OCI-LY1 (cell line): ENCODE measurements around the gene RPRD1A.

Source experiments
- H2AFZ ChIP-seq: fragments of 200-600 bp; sonication (generic), shearing (Covaris generic); 2 replicates; pipeline ENCODE4 v1.6.0; 2014; ENCODE audit warnings: antibody characterized with exemption, mild to moderate bottlenecking, low read length
- H3F3A ChIP-seq: fragments of 200-600 bp; sonication (generic), shearing (Covaris generic); 2 replicates; pipeline ENCODE4 v1.6.0; 2014; ENCODE audit warnings: mild to moderate bottlenecking, antibody characterized with exemption, low read length, moderate library complexity; ENCODE audit not compliant: insufficient read depth
- H3K27ac ChIP-seq: fragments of 200-600 bp; sonication (generic); 2 replicates; pipeline ENCODE4 v1.5.1; 2014; ENCODE audit warnings: low read length, mixed run types, mild to moderate bottlenecking, low read depth; ENCODE audit not compliant: poor library complexity, severe bottlenecking
- H3K27me3 ChIP-seq: fragments of 200-600 bp; sonication (generic); 2 replicates; pipeline ENCODE4 v1.6.0; 2014; ENCODE audit warnings: antibody characterized with exemption, mild to moderate bottlenecking, low read length, moderate library complexity; ENCODE audit not compliant: insufficient read depth
- H3K36me3 ChIP-seq: fragments of 200-600 bp; sonication (generic); 2 replicates; pipeline ENCODE4 v1.6.1; 2014; ENCODE audit warnings: mild to moderate bottlenecking, antibody characterized with exemption, low read length, moderate library complexity, mixed read lengths; ENCODE audit not compliant: insufficient read depth
- H3K4me1 ChIP-seq: fragments of 200-600 bp; sonication (generic); 2 replicates; pipeline ENCODE4 v1.5.1; 2014; ENCODE audit warnings: mild to moderate bottlenecking, low read length, moderate library complexity; ENCODE audit not compliant: insufficient read depth, severe bottlenecking
- H3K4me2 ChIP-seq: fragments of 200-600 bp; sonication (generic), shearing (Covaris generic); 2 replicates; pipeline ENCODE4 v1.6.1; 2014; ENCODE audit warnings: low read length
- H3K4me3 ChIP-seq: fragments of 200-600 bp; sonication (generic); 2 replicates; pipeline ENCODE4 v1.5.1; 2014; ENCODE audit warnings: low read length, low read depth, mild to moderate bottlenecking, mixed read lengths; ENCODE audit not compliant: poor library complexity, severe bottlenecking
- H3K79me2 ChIP-seq: fragments of 200-600 bp; shearing (Covaris generic); 2 replicates; pipeline ENCODE4 v1.6.1; 2016; ENCODE audit warnings: mixed run types, low read length, mixed read lengths; ENCODE audit not compliant: insufficient read depth
- H3K9ac ChIP-seq: fragments of 200-600 bp; sonication (generic), shearing (Covaris generic); 2 replicates; pipeline ENCODE4 v1.6.1; 2014; ENCODE audit warnings: mild to moderate bottlenecking, low read length, mixed read lengths
- H3K9me2 ChIP-seq: fragments of 200-600 bp; sonication (generic), shearing (Covaris generic); 2 replicates; pipeline ENCODE4 v1.6.1; 2014; ENCODE audit warnings: low read depth, mild to moderate bottlenecking, low read length, mixed read lengths
- H3K9me3 ChIP-seq: fragments of 200-600 bp; shearing (Covaris generic); 2 replicates; pipeline ENCODE4 v1.6.1; 2014; ENCODE audit warnings: low read length, mixed read lengths
- H4K20me1 ChIP-seq: fragments of 200-600 bp; sonication (generic), shearing (Covaris generic); 2 replicates; pipeline ENCODE4 v1.6.0; 2016; ENCODE audit warnings: mild to moderate bottlenecking, low read length; ENCODE audit not compliant: insufficient read depth
- EZH2 ChIP-seq: fragments of 200-600 bp; sonication (generic), shearing (Covaris generic); IDR thresholded peaks from 2 replicates; pipeline ENCODE4 v1.8.0; 2017; ENCODE audit warnings: borderline replicate concordance, mixed run types, mild to moderate bottlenecking, antibody characterized with exemption, low read length, moderate library complexity, mixed read lengths
- TF ChIP-seq, protein P1 (sequence below): fragments of 200-600 bp; sonication (generic), shearing (Covaris generic); IDR thresholded peaks from 2 replicates; pipeline ENCODE4 v1.5.1; 2017; ENCODE audit warnings: mild to moderate bottlenecking, antibody characterized with exemption, low read length, moderate library complexity, mixed read lengths

Gene RPRD1A

DNA sequence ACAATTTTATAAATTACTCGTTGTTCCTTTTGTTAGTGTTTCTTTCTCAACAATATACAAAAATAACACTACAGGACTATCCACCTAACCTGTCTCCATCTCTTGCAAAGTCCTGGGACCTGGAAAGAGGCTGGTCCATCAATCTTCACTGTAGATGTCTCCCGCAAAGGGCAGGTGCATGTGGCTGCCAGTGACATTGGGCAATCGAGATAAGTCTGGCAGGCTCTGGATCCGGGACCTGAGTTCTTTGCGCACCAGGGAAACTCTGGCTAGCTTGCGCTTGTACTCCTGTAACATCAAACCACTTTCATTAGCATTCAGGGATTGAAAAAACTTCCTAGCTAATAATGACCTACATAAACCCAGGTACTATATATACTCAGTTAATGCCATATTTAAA is 74.3 kb downstream of the RPRD1A start:
- H3K9ac ChIP-seq: no peak overlapping the region
- no peaks in the 10 kb centered on the region for H3K27me3 ChIP-seq
- no peak for TF ChIP-seq EZH2
- TF ChIP-seq, protein P1, sequence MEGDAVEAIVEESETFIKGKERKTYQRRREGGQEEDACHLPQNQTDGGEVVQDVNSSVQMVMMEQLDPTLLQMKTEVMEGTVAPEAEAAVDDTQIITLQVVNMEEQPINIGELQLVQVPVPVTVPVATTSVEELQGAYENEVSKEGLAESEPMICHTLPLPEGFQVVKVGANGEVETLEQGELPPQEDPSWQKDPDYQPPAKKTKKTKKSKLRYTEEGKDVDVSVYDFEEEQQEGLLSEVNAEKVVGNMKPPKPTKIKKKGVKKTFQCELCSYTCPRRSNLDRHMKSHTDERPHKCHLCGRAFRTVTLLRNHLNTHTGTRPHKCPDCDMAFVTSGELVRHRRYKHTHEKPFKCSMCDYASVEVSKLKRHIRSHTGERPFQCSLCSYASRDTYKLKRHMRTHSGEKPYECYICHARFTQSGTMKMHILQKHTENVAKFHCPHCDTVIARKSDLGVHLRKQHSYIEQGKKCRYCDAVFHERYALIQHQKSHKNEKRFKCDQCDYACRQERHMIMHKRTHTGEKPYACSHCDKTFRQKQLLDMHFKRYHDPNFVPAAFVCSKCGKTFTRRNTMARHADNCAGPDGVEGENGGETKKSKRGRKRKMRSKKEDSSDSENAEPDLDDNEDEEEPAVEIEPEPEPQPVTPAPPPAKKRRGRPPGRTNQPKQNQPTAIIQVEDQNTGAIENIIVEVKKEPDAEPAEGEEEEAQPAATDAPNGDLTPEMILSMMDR: no peak
- H3K4me1 ChIP-seq: no peaks in the 10 kb centered on the region
- H3K4me3 ChIP-seq: no peak overlapping the region
- H3K79me2 ChIP-seq: no peaks in the 10 kb centered on the region
- H3K36me3 ChIP-seq: peaks cover 23% of the 10 kb centered on the region; the same call in 1 of the 2 replicates
- H4K20me1 ChIP-seq: no peaks in the 10 kb centered on the region
- H3K27ac ChIP-seq: no peak overlapping the region
- H3F3A ChIP-seq: no peaks in the 10 kb centered on the region
- no peaks in the 10 kb centered on the region for H3K9me2 ChIP-seq
- no peaks in the 10 kb centered on the region for H3K9me3 ChIP-seq
- no peak overlapping the region for H2AFZ ChIP-seq
- no peak overlapping the region for H3K4me2 ChIP-seq

DNA sequence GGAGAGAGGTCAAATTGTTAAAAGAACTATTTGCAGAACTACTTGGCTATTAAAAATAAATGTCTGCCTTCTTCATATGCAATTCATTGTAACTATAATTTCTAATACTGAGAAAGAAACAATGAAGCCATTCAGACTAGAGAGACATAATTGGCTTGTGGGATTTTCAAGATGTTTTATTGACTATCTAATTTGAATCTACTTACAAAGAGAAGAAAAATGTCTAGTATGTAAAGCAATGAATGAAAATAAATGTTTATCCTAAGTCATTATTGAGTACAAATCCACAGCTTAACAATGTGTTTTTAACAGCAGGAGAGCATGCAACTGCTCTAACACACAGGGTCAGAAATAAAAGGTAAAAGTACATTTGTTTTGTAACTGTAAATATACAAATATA is 75.7 kb downstream of the RPRD1A start:
- no peak for TF ChIP-seq EZH2
- TF ChIP-seq, protein P1: no peak
- no peak overlapping the region for H3K9ac ChIP-seq
- H3K4me1 ChIP-seq: no peaks in the 10 kb centered on the region
- no peaks in the 10 kb centered on the region for H3F3A ChIP-seq
- H3K27ac ChIP-seq: no peak overlapping the region
- no peaks in the 10 kb centered on the region for H3K27me3 ChIP-seq
- H4K20me1 ChIP-seq: no peaks in the 10 kb centered on the region
- no peak overlapping the region for H2AFZ ChIP-seq
- H3K9me3 ChIP-seq: no peaks in the 10 kb centered on the region
- H3K9me2 ChIP-seq: no peaks in the 10 kb centered on the region
- H3K79me2 ChIP-seq: no peaks in the 10 kb centered on the region
- no peak overlapping the region for H3K4me2 ChIP-seq
- no peak overlapping the region for H3K4me3 ChIP-seq
- H3K36me3 ChIP-seq: peaks cover 26% of the 10 kb centered on the region; the same call in 1 of the 2 replicates

DNA sequence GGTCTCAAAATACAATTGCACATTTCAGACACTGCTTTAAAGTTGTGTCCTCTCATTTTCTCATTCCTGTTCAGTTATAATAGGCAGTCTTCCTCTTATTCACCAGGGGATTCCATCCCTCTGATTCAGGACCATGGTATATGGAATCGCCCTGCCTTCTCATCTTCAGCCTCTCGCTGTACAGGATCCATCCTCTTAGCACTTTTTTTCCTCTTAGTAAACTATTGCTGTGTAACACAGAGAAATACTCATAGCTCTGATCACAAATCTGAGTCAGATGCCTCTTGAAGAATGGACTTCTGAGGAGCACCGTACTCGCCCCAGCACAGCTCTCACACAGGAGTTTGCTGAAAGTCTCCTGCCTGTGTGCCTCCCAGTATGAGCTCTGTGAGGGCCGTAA is 83.5 kb downstream of the RPRD1A start:
- TF ChIP-seq EZH2: no peak
- Histone ChIP-seq H3K9me2 (no peaks in the 10 kb centered on the region), H4K20me1 (no peaks in the 10 kb centered on the region), H3K27ac (no peak overlapping the region), H3K79me2 (no peaks in the 10 kb centered on the region), H3K9ac (no peak overlapping the region), H2AFZ (no peak overlapping the region), H3F3A (peaks cover 5% of the 10 kb centered on the region; the same call in 1 of the 2 replicates), H3K4me3 (no peak overlapping the region), H3K27me3 (no peaks in the 10 kb centered on the region), H3K36me3 (peaks cover 49% of the 10 kb centered on the region), H3K4me2 (no peak overlapping the region), H3K9me3 (no peaks in the 10 kb centered on the region), H3K4me1 (no peaks in the 10 kb centered on the region)

DNA sequence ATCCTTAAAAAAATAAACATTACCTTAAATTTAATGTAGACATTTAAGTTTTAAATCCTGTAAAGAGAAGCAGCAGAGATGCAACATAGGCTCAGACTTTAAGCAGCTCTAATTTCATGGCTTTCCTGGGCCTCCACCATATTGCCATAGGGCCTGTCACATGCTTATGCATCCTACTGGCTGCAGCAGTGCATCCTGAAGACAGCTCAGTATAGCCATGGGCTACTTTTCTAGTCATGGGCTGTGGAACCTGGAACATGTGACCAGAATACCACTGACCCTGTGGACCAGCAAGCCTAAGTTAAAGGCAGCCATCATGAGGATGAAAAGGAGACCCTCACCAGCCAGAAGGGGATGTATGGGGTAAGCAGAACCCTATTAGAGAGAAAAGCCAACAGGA is 84.2 kb downstream of the RPRD1A start:
- Histone ChIP-seq H3K27me3 (no peaks in the 10 kb centered on the region), H3K4me3 (no peak overlapping the region), H3K9me3 (no peaks in the 10 kb centered on the region), H3K4me1 (no peaks in the 10 kb centered on the region), H3K4me2 (no peak overlapping the region), H2AFZ (no peak overlapping the region), H3K27ac (no peak overlapping the region), H4K20me1 (no peaks in the 10 kb centered on the region), H3F3A (peaks cover 5% of the 10 kb centered on the region; the same call in 1 of the 2 replicates), H3K79me2 (no peaks in the 10 kb centered on the region), H3K36me3 (peaks cover 49% of the 10 kb centered on the region), H3K9me2 (no peaks in the 10 kb centered on the region), H3K9ac (no peak overlapping the region)
- no peak for TF ChIP-seq EZH2
- TF ChIP-seq, protein P1: no peak
